Measurements from ENCODE around the gene HNF1A. TPM values are rescaled to one million over a fixed set of nuclear protein-coding genes. Genes with fewer than 3 reads are reported as not detected.

Gene HNF1A
- total and polyA plus RNA-seq, 2 donors (not counting 3 experiments of a cell fraction or from before 2014, with no cell fraction given), result not detected

- intact Hi-C loops (cut with micrococcal nuclease) (no loop called here), dilution Hi-C loops (cut with MboI; ENCODE audit: extremely low pct_ligation_motif_present, low sequenced_read_pairs) (no loop called here)
- ChIA-PET POLR2A (no interaction called here), CTCF (interaction anchor here (0.7 to 2.5 kb wide), 3 partner anchors 11 to 93 kb away, joined by 3 to 19 read pairs (median 4); no protein-coding TSS in a partner anchor)
- no peaks in the 10 kb centered on the region for H3K27me3 ChIP-seq (ENCODE audit: control insufficient read depth in 2 of 2, insufficient read depth in 2 of 2, low read length in 2 of 2)
- TF ChIP-seq POLR2AphosphoS5 (IDR thresholded peaks at IDR 0.05; ENCODE audit: insufficient read depth, low read depth, low read length) (no peak), CTCF (IDR thresholded peaks at IDR 0.05; ENCODE audit: extremely low read depth in 1 of 2, insufficient read depth in 1 of 2, low read depth in 1 of 2, low read length in 2 of 2) (no peak), MAX (IDR thresholded peaks at IDR 0.05; ENCODE audit: insufficient read depth, insufficient read length) (no peak), POLR2A (IDR thresholded peaks at IDR 0.05; ENCODE audit: low read depth, low read length) (no peak), MYC (IDR thresholded peaks at IDR 0.05; ENCODE audit: low read depth, low read length) (no peak), GATA2 (IDR thresholded peaks at IDR 0.05; ENCODE audit: insufficient read depth, insufficient read length, low read depth, low read length) (no peak), JUN (IDR thresholded peaks at IDR 0.05; ENCODE audit: borderline replicate concordance, insufficient read depth, insufficient read length, low read depth) (no peak), FOS (IDR thresholded peaks at IDR 0.05; ENCODE audit: borderline replicate concordance, insufficient read depth, low read length) (no peak)
- H3K79me2 ChIP-seq (ENCODE audit: control insufficient read depth, insufficient read depth, low read length), result no peaks in the 10 kb centered on the region
- H3K27ac ChIP-seq (ENCODE audit: insufficient read depth, low read depth, low read length), result no peak overlapping the region
- H3K9ac ChIP-seq (replicated peaks; ENCODE audit: extremely low read depth, insufficient read depth, low read length), result no peak overlapping the region
- BruUV-seq (replicated peaks), result no TSS peak
- H3K4me3 ChIP-seq (replicated peaks in 1 of 3; ENCODE audit: insufficient read depth in 1 of 3, low read depth in 1 of 3, low read length in 3 of 3), result no peak overlapping the region
- no peaks in the 10 kb centered on the region for H4K20me1 ChIP-seq (replicated peaks; ENCODE audit: control insufficient read depth, extremely low read depth, insufficient read depth, low read length)
- H3K9me3 ChIP-seq (replicated peaks; ENCODE audit: control insufficient read depth, insufficient read depth, low read length), result no peaks in the 10 kb centered on the region
- DNase-seq (ENCODE audit: low read depth, low spot score) (no peak), FAIRE-seq (no peak)
- H2AFZ ChIP-seq (ENCODE audit: low read depth, low read length), result no peak overlapping the region
- peaks cover 3 to 20% of the 10 kb centered on the region in 2 experiments for H3K36me3 ChIP-seq (ENCODE audit: control insufficient read depth in 2 of 2, extremely low read depth in 1 of 2, insufficient read depth in 2 of 2, low read length in 2 of 2)
- H3K4me2 ChIP-seq (ENCODE audit: insufficient read depth, low read length), result no peak overlapping the region
- no peaks in the 10 kb centered on the region for H3K9me1 ChIP-seq (replicated peaks; ENCODE audit: control insufficient read depth, extremely low read depth, insufficient read depth, low read length)
- H3K4me1 ChIP-seq (ENCODE audit: control insufficient read depth, extremely low read depth, insufficient read depth, low read length), result no peaks in the 10 kb centered on the region
These were observed 25.3 kb downstream of the HNF1A start for GRCh38 chr12:121003650-121004049.

All from endothelial cell of umbilical vein (primary cell).